ENCODE data around the gene ALKBH3. TPM values are rescaled to one million over a fixed set of nuclear protein-coding genes. Genes with fewer than 3 reads are reported as not detected.

The ALKBH3 gene
- total RNA-seq, 1 experiment from 2014 or later: not detected

GRCh38 chr11:43962383-43963278, 82.0 kb downstream of the ALKBH3 start:
- Histone ChIP-seq H3K9me3 (ENCODE audit: low read length) (no peaks in the 10 kb centered on the region), H4K20me1 (ENCODE audit: insufficient read depth, low read depth, low read length) (no peaks in the 10 kb centered on the region), H3K4me3 (ENCODE audit: low read length) (no peak overlapping the region), H3K4me2 (ENCODE audit: low read depth, low read length, poor library complexity, severe bottlenecking) (no peak overlapping the region), H3K9ac (ENCODE audit: low read length) (no peak overlapping the region), H3K36me3 (ENCODE audit: insufficient read depth, low read length) (no peaks in the 10 kb centered on the region), H3K4me1 (ENCODE audit: low read length) (no peaks in the 10 kb centered on the region), H3K9me2 (replicated peaks; ENCODE audit: insufficient read depth, low read length) (no peaks in the 10 kb centered on the region), H2AFZ (ENCODE audit: low read length) (no peak overlapping the region), H3K79me2 (ENCODE audit: low read length) (no peaks in the 10 kb centered on the region), H3K27ac (ENCODE audit: low read length) (no peak overlapping the region), H3K27me3 (ENCODE audit: low read length) (no peaks in the 10 kb centered on the region)
- no peak for DNase-seq

- H3K36me3 ChIP-seq (ENCODE audit: insufficient read depth, low read length): no peaks in the 10 kb centered on the region
- H4K20me1 ChIP-seq (ENCODE audit: insufficient read depth, low read depth, low read length): no peaks in the 10 kb centered on the region
- H3K4me2 ChIP-seq (ENCODE audit: low read depth, low read length, poor library complexity, severe bottlenecking): no peak overlapping the region
- H3K27ac ChIP-seq (ENCODE audit: low read length): no peak overlapping the region
- H3K27me3 ChIP-seq (ENCODE audit: low read length): no peaks in the 10 kb centered on the region
- H3K9me2 ChIP-seq (replicated peaks; ENCODE audit: insufficient read depth, low read length): no peaks in the 10 kb centered on the region
- no peaks in the 10 kb centered on the region for H3K79me2 ChIP-seq (ENCODE audit: low read length)
- no peaks in the 10 kb centered on the region for H3K9me3 ChIP-seq (ENCODE audit: low read length)
- H2AFZ ChIP-seq (ENCODE audit: low read length): no peak overlapping the region
- no peak for DNase-seq
- H3K4me3 ChIP-seq (ENCODE audit: low read length): no peak overlapping the region
- no peaks in the 10 kb centered on the region for H3K4me1 ChIP-seq (ENCODE audit: low read length)
- H3K9ac ChIP-seq (ENCODE audit: low read length): no peak overlapping the region
Measured at GRCh38 chr11:43963279-43963620, 82.6 kb downstream of the ALKBH3 start.

- no peaks in the 10 kb centered on the region for H3K9me3 ChIP-seq (ENCODE audit: low read length)
- no peak overlapping the region for H3K4me2 ChIP-seq (ENCODE audit: low read depth, low read length, poor library complexity, severe bottlenecking)
- H3K9me2 ChIP-seq (replicated peaks; ENCODE audit: insufficient read depth, low read length): no peaks in the 10 kb centered on the region
- no peak overlapping the region for H3K4me3 ChIP-seq (ENCODE audit: low read length)
- H3K27ac ChIP-seq (ENCODE audit: low read length): no peak overlapping the region
- no peaks in the 10 kb centered on the region for H3K27me3 ChIP-seq (ENCODE audit: low read length)
- H3K4me1 ChIP-seq (ENCODE audit: low read length): peaks cover 10% of the 10 kb centered on the region
- no peaks in the 10 kb centered on the region for H3K36me3 ChIP-seq (ENCODE audit: insufficient read depth, low read length)
- H3K79me2 ChIP-seq (ENCODE audit: low read length): no peaks in the 10 kb centered on the region
- DNase-seq: no peak
- no peak overlapping the region for H3K9ac ChIP-seq (ENCODE audit: low read length)
- H4K20me1 ChIP-seq (ENCODE audit: insufficient read depth, low read depth, low read length): no peaks in the 10 kb centered on the region
- H2AFZ ChIP-seq (ENCODE audit: low read length): no peak overlapping the region
Measured at GRCh38 chr11:43967661-43968060, 87.0 kb downstream of the ALKBH3 start.

GRCh38 chr11:43968719-43969118, 88.1 kb downstream of the ALKBH3 start:
- no peak for DNase-seq
- Histone ChIP-seq H3K4me2 (ENCODE audit: low read depth, low read length, poor library complexity, severe bottlenecking) (no peak overlapping the region), H4K20me1 (ENCODE audit: insufficient read depth, low read depth, low read length) (no peaks in the 10 kb centered on the region), H3K27me3 (ENCODE audit: low read length) (no peaks in the 10 kb centered on the region), H3K9me2 (replicated peaks; ENCODE audit: insufficient read depth, low read length) (no peaks in the 10 kb centered on the region), H3K36me3 (ENCODE audit: insufficient read depth, low read length) (no peaks in the 10 kb centered on the region), H2AFZ (ENCODE audit: low read length) (no peak overlapping the region), H3K4me3 (ENCODE audit: low read length) (no peak overlapping the region), H3K79me2 (ENCODE audit: low read length) (no peaks in the 10 kb centered on the region), H3K9ac (ENCODE audit: low read length) (no peak overlapping the region), H3K4me1 (ENCODE audit: low read length) (peaks cover 10% of the 10 kb centered on the region), H3K9me3 (ENCODE audit: low read length) (no peaks in the 10 kb centered on the region), H3K27ac (ENCODE audit: low read length) (no peak overlapping the region)

GRCh38 chr11:43969543-43969942, 88.9 kb downstream of the ALKBH3 start:
- Histone ChIP-seq H3K4me3 (ENCODE audit: low read length) (no peak overlapping the region), H3K9me2 (replicated peaks; ENCODE audit: insufficient read depth, low read length) (no peaks in the 10 kb centered on the region), H3K79me2 (ENCODE audit: low read length) (no peaks in the 10 kb centered on the region), H3K9ac (ENCODE audit: low read length) (no peak overlapping the region), H3K9me3 (ENCODE audit: low read length) (no peaks in the 10 kb centered on the region), H4K20me1 (ENCODE audit: insufficient read depth, low read depth, low read length) (no peaks in the 10 kb centered on the region), H3K36me3 (ENCODE audit: insufficient read depth, low read length) (no peaks in the 10 kb centered on the region), H3K4me1 (ENCODE audit: low read length) (peaks cover 10% of the 10 kb centered on the region), H3K27ac (ENCODE audit: low read length) (no peak overlapping the region), H3K27me3 (ENCODE audit: low read length) (no peaks in the 10 kb centered on the region), H3K4me2 (ENCODE audit: low read depth, low read length, poor library complexity, severe bottlenecking) (peak overlapping the region; percentile 21), H2AFZ (ENCODE audit: low read length) (no peak overlapping the region)
- no peak for DNase-seq

Other genes starting within 250 kb of the ALKBH3 start
- gene HSD17B12, start 200.1 kb upstream of the ALKBH3 start, total RNA-seq (2014; rRNA removed; shearing (Covaris generic); ENCODE audit: low replicate concordance): 156 and 355 TPM in 2 replicates
- not detected in 2 replicates for gene C11orf96, start 61.8 kb downstream of the ALKBH3 start, total RNA-seq (2014; rRNA removed; shearing (Covaris generic); ENCODE audit: low replicate concordance)
- not detected in 2 replicates for gene ACCSL, start 167.2 kb downstream of the ALKBH3 start, total RNA-seq (2014; rRNA removed; shearing (Covaris generic); ENCODE audit: low replicate concordance)
- gene ACCS, start 185.4 kb downstream of the ALKBH3 start, total RNA-seq (2014; rRNA removed; shearing (Covaris generic); ENCODE audit: low replicate concordance): 45.9 and 65.3 TPM in 2 replicates
- 51.5 and 64.0 TPM in 2 replicates for gene EXT2, start 214.8 kb downstream of the ALKBH3 start, total RNA-seq (2014; rRNA removed; shearing (Covaris generic); ENCODE audit: low replicate concordance)